Small intestine (tissue), 7 donors: ENCODE results near the gene GLCCI1. TPM values are rescaled to one million over a fixed set of nuclear protein-coding genes. Genes with fewer than 3 reads are reported as not detected.
A peak's percentile ranks its signal among the peaks of the same experiment; 100 is the strongest.

Source experiments
- DNase-seq, 2 donors: peaks; one replicate each; pipeline versions ENCODE4 v3.0.0 to v3.0.0-alpha.2; 2013
- FAIRE-seq: peaks from 2 replicates; lab custom pipeline; 2012; peaks lifted over from hg19 to GRCh38; lab: Jason Lieb, UNC
- H3K27ac ChIP-seq, 3 donors: one replicate each; pipeline ENCODE4 v1.5.1; 2013; ENCODE audit warnings: low read length in 2 of 3, mild to moderate bottlenecking in 2 of 3, control low read depth in 1 of 3, inconsistent platforms in 1 of 3, low read depth in 1 of 3, moderate library complexity in 1 of 3
- H3K27me3 ChIP-seq, 3 donors: one replicate each; pipeline ENCODE4 v1.6.1; 2013; ENCODE audit warnings: low read length in 3 of 3, inconsistent platforms in 1 of 3; ENCODE audit not compliant: control insufficient read depth in 3 of 3, insufficient read depth in 3 of 3
- H3K36me3 ChIP-seq, 3 donors: one replicate each; pipeline ENCODE4 v1.6.1; 2013; ENCODE audit warnings: low read length in 3 of 3, inconsistent platforms in 1 of 3, low read depth in 1 of 3, mild to moderate bottlenecking in 1 of 3, moderate library complexity in 1 of 3; ENCODE audit not compliant: control insufficient read depth in 3 of 3, insufficient read depth in 2 of 3
- H3K4me1 ChIP-seq, 3 donors: one replicate each; pipeline ENCODE4 v1.6.1; 2013; ENCODE audit warnings: low read length in 2 of 3, inconsistent platforms in 1 of 3, low read depth in 1 of 3, mild to moderate bottlenecking in 1 of 3, moderate library complexity in 1 of 3; ENCODE audit not compliant: control insufficient read depth in 3 of 3, insufficient read depth in 2 of 3
- H3K4me3 ChIP-seq, 3 donors: one replicate each; pipeline ENCODE4 v1.5.1; 2013; ENCODE audit warnings: low read length in 3 of 3, control low read depth in 1 of 3, inconsistent platforms in 1 of 3, low read depth in 1 of 3, mild to moderate bottlenecking in 1 of 3, moderate library complexity in 1 of 3
- H3K9me3 ChIP-seq, 2 donors: one replicate each; pipeline ENCODE4 v1.6.1; 2013; ENCODE audit warnings: low read depth in 1 of 2, low read length in 1 of 2; ENCODE audit not compliant: control insufficient read depth in 2 of 2, insufficient read depth in 1 of 2
- WGBS, 3 donors: extraction: QIAGEN DNeasy Blood & Tissue Kit; methylation state at CpG; one replicate each; pipeline ENCODE4 v1.1.7; 2013; 5-methylcytosine and 5-hydroxymethylcytosine counted together
- polyA plus RNA-seq, 4 donors: library from polyadenylated mRNA; stranded (reverse) in 3 of 4; unstranded in 1 of 4; fragments of 200-250 nt in 3 of 4; fragments of 120-200 nt in 1 of 4; gene quantifications; one replicate each; pipeline versions ENCODE4 v1.2.1 to v1.2.3, GENCODE V29; 2013
- donor health status: healthy with polysubstance abuse.
- donor health status: control.
- donor health status: control.
- donor health status: Bipolar disorder and iron deficiency.
- donor health status: healthy.

Gene GLCCI1
- polyA plus RNA-seq, 4 donors: 2.7 to 11.6 (median 5.0) TPM

DNA sequence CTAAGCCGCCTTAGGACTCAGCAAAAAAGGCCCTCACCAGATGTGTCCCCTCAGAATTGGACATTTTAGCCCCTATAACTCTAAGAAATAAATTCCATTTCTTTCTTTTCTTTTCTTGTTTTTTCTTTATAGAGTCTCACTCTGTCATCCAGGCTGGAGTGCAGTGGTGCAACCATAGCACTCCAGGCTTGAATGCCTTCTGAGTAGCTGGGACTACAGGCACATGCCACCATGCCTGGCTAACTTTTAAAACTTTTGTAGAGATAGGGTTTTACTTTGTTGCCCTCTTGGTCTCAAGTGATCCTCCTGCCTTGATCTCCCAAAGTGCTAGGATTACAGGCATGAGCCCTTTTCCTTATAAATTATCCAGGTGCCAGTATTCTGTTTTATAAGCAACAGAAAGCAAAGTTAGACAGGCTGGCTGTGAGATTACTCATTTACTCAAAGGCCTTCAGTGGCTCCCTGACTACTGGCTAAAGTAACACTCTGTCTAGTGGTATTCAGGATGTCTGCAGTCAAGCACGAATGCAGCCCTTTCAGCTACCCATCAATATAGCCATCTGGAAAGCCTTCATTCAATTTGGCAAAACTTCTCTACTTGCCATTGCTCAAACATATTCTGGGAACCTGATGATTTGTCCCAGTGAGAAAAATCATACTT, 164.7 kb downstream of the GLCCI1 start:
- DNase-seq (no peak), FAIRE-seq (no peak)
- Histone ChIP-seq H3K9me3 (peaks cover 0 to 3% of the 10 kb centered on the region in 2 donors), H3K4me3 (no peak overlapping the region), H3K36me3 (peaks cover 0 to 10% (median 0%) of the 10 kb centered on the region in 3 donors), H3K4me1 (no peaks in the 10 kb centered on the region), H3K27me3 (no peaks in the 10 kb centered on the region), H3K27ac (peak overlapping the region in 2 of 3 donors; percentile 1 to 59)
- 85 to 92% (median 88%) methylated on average over 2 of the region's 2 CpGs for WGBS, 3 donors

- WGBS, 3 donors: 61 to 79% (median 74%) methylated on average over 10 of the region's 10 CpGs
- peaks cover 0 to 3% of the 10 kb centered on the region in 2 donors for H3K9me3 ChIP-seq
- no peak overlapping the region for H3K4me3 ChIP-seq
- FAIRE-seq (no peak), DNase-seq (peak in 1 of 2 donors; percentile 10)
- H3K4me1 ChIP-seq: no peaks in the 10 kb centered on the region
- H3K27ac ChIP-seq: peak overlapping the region in 2 of 3 donors; percentile 55 to 75
- H3K36me3 ChIP-seq: peaks cover 0 to 10% (median 0%) of the 10 kb centered on the region in 3 donors
- no peaks in the 10 kb centered on the region for H3K27me3 ChIP-seq
These were observed 165.6 kb downstream of the GLCCI1 start for GRCh38 chr7:8134089-8134733.

DNA sequence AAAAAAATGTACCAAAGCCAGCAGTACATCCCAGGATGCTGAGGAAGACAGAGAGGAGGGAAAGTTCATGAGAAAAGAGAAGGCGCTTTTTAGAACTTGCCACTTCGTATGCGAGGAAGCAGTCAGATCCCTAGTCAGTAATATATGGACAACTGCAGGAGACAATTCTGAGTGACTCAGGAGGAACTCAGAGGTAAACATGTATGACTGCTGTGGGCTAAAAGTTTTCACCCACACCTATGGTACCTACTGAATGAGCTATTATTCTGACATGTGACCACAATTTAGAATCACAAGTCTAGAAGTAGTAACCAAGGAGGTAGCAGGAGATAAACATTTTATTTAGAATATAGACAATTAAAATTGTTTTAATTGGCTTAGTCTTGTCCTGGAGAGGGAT, 166.8 kb downstream of the GLCCI1 start:
- Histone ChIP-seq H3K27me3 (no peaks in the 10 kb centered on the region), H3K36me3 (peaks cover 0 to 11% (median 0%) of the 10 kb centered on the region in 3 donors), H3K4me3 (no peak overlapping the region), H3K9me3 (no peaks in the 10 kb centered on the region), H3K27ac (no peak overlapping the region), H3K4me1 (no peaks in the 10 kb centered on the region)
- no peak for DNase-seq
- WGBS, 3 donors: 97 to 100% (median 97%) methylated on average over 3 of the region's 3 CpGs
- no peak for FAIRE-seq

DNA sequence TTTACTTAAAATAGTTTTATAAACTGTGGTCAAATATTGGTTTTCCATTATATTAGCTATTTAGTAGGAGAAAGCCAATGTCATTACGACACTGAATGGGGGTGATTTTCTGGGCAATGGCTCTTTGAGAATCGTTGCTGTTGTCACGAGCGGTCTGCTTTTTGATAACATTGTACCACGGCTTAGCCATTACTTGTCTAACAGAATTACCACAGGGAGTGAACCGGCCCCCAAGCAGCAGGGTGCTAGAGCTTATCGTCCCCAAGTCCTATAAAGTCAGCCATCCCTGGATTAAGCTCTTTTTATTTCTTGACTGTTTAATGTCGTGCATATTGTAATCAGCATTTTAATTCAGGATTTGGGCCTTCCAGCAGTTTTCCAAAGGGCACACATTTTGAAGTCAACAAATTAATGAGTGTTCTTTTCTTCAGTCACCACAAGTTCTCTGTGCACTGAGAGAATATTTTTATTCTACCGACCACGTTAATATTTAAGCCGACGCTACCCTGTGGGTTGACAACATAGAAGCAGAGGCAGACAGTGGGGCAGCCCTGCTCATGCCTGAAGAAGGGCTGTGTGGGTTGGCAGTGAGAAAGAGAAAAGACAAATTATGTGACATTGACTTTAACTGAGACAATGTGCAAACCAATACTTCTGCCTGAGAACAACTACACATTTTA, 167.6 kb downstream of the GLCCI1 start:
- H3K36me3 ChIP-seq: peaks cover 0 to 17% (median 0%) of the 10 kb centered on the region in 3 donors
- DNase-seq: no peak
- no peaks in the 10 kb centered on the region for H3K27me3 ChIP-seq
- 92 to 97% (median 94%) methylated on average over 12 of the region's 12 CpGs for WGBS, 3 donors
- FAIRE-seq: no peak
- no peaks in the 10 kb centered on the region for H3K9me3 ChIP-seq
- no peak overlapping the region for H3K4me3 ChIP-seq
- no peaks in the 10 kb centered on the region for H3K4me1 ChIP-seq
- H3K27ac ChIP-seq: no peak overlapping the region
